Sigmoid colon (tissue), 4 donors: ENCODE results near the gene PEX10.

Experiments
- EP300 ChIP-seq, 4 donors: sonication (generic); formaldehyde crosslinking; IDR thresholded peaks; one replicate each; pipeline ENCODE4 v1.6.1; 2017; ENCODE audit warnings: antibody characterized with exemption in 4 of 4
- POLR2A ChIP-seq, 2 donors: fragments of 450-650 bp; IDR thresholded peaks; one replicate each; pipeline ENCODE4 v1.6.1; 2016; ENCODE audit warnings: antibody characterized with exemption in 2 of 2, mild to moderate bottlenecking in 2 of 2, moderate library complexity in 2 of 2
- POLR2AphosphoS5 ChIP-seq, 4 donors: sonication (generic); formaldehyde crosslinking; IDR thresholded peaks; one replicate each; pipeline ENCODE4 v1.6.1; 2017; ENCODE audit warnings: antibody characterized with exemption in 4 of 4
- TF ChIP-seq, protein P1 (sequence below), 4 experiments: fragments of 450-650 bp in 3 of 4; fragments of 200-600 bp in 1 of 4; IDR thresholded peaks; one replicate each; pipeline ENCODE4 v1.5.1; 2016 to 2019; ENCODE audit warnings: antibody characterized with exemption in 4 of 4, mild to moderate bottlenecking in 3 of 4, moderate library complexity in 2 of 4

DNA sequence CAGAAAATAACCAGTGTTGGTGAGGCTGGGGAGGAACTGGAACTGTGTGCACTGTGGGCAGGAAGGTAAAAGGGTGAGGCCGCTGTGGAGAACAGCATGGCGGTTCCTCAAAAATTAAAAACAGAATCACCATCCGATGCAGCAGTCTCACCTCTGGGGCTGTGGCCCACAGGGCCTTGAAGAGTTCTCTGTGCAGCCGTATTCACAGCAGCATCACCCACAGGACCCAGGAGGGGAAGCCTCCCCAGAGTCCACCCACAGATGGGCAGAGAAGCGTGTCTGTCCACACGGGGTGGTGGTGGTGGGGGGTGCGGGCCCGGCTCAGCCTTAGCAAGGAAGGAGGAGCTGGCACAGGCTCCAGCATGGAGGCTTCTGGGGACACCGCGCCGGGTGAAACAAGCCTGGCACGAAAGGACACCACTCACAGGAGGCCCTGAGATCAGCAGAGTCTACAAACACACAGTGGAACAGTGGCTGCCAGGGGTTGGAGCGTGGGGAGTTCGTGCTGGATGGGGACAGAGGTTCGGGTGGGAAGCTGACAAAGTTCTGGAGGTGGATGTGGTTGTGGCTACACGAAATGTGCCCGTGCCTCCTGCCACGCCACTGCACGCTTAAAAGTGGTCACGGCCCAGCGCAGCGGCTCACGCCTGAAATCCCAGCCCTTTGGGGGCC, 32.5 kb downstream of the PEX10 start:
- TF ChIP-seq, protein P1, sequence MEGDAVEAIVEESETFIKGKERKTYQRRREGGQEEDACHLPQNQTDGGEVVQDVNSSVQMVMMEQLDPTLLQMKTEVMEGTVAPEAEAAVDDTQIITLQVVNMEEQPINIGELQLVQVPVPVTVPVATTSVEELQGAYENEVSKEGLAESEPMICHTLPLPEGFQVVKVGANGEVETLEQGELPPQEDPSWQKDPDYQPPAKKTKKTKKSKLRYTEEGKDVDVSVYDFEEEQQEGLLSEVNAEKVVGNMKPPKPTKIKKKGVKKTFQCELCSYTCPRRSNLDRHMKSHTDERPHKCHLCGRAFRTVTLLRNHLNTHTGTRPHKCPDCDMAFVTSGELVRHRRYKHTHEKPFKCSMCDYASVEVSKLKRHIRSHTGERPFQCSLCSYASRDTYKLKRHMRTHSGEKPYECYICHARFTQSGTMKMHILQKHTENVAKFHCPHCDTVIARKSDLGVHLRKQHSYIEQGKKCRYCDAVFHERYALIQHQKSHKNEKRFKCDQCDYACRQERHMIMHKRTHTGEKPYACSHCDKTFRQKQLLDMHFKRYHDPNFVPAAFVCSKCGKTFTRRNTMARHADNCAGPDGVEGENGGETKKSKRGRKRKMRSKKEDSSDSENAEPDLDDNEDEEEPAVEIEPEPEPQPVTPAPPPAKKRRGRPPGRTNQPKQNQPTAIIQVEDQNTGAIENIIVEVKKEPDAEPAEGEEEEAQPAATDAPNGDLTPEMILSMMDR (IDR thresholded peaks at IDR 0.05), result no peak
- TF ChIP-seq POLR2A (IDR thresholded peaks at IDR 0.05) (no peak), POLR2AphosphoS5 (IDR thresholded peaks at IDR 0.05) (no peak), EP300 (IDR thresholded peaks at IDR 0.05) (no peak)
